Fibroblast of peridontal ligament (primary cell): Measurements from ENCODE around the gene ZBED4.

Experiments
- DNase-seq: peaks from one replicate; pipeline ENCODE4 v3.0.0-alpha.2; 2010; ENCODE audit errors: extremely low read depth

The ZBED4 gene

DNA sequence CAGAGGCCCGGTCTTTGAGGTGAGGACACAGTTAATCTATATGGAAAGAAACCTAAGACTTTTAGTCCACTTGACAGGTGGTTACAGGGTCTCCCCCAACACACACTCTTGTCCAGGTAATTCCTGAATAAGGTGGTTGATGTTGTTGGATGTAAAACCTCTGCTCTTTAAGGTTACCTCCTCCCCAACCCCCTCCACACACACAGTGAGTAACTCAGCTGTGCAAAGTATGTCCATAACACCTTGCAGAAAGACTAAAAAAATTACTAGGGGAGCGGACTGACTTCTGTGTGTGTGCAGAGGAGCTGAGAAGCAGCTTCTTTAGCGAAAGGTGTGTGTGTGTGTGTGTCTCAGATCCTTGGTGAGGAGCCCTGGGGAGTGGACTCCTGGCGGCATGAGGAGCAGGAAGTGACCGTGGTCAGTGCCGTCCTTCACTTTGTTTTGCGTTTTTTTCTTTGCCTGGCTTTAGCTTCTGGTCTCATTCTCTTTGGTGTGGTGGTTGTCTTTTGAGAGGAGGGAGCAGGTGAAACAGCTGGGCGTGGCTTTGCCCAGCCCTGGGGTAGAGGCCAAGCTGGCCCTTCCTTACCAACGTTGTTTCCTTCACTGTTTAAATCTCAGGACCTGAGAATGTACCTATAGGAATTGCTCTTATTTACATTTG, 1.7 kb downstream of the ZBED4 start:
- DNase-seq = no peak

GRCh38 chr22:49856343-49856742, 2.7 kb downstream of the ZBED4 start:
- DNase-seq = no peak

DNA sequence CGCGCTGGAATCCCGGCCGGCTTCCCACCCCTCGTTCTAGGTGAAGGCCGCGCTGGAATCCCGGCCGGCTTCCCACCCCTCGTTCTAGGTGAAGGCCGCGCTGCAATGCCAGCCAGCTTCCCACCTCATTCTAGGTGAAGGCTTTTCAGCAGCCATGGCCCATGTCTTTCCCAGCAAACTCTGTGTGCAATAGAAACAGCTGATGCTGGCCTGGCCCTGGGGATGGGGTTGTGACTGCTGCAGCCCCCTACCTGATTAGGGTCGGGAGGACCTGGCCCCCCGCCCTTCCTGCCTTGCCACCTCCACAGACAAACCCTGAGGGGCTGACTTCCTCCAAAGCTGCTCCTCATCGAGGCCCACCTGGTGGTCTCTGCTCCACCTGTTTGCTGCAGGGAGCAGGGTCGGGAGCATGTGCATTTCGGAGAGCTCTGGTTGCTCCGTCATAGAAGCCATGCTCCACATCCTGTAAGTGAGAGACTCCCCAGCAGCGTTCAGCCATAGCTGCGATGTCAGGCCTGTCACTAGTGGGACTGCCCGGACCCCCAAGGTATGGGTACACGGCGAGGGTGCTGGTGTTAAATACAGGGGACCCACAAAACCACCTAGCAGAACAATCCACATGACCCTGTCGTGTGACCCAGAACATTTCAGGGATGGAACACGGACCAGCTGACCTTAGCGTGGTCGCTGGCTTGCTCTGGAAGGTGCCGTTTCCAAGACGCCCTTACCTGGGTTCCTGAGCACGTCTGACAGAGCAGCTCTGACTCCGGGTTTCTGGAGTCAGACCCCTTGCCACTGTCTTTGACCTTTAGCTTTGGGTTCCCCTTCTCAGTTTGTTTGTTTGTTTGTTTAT, 3.3 kb downstream of the ZBED4 start:
- DNase-seq = no peak

- DNase-seq = no peak
These were observed 5.2 kb downstream of the ZBED4 start for GRCh38 chr22:49858827-49859226.

- no peak for DNase-seq
These were observed 8.2 kb downstream of the ZBED4 start for GRCh38 chr22:49861642-49862495.

GRCh38 chr22:49862496-49862776, 8.8 kb downstream of the ZBED4 start:
- no peak for DNase-seq

DNA sequence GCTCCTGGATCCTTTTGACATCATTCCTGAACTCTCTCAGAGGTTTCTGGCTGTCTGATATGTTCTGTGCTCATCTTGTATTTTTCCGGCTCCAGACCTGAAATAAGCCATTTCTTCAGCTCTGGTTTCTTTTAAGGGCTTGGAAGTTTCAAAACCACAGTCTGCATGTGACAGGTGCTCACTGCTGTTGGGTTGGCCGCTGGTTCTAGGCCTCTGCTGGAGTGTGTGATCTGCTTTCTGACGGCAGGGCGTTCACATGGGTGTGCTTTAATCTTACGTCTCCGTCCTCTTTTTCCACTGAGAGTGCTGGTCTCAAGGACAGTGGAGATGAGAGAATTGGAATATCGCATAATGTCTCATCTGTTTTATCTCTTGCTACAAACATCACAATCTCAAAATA, 10.3 kb downstream of the ZBED4 start:
- DNase-seq = no peak

DNA sequence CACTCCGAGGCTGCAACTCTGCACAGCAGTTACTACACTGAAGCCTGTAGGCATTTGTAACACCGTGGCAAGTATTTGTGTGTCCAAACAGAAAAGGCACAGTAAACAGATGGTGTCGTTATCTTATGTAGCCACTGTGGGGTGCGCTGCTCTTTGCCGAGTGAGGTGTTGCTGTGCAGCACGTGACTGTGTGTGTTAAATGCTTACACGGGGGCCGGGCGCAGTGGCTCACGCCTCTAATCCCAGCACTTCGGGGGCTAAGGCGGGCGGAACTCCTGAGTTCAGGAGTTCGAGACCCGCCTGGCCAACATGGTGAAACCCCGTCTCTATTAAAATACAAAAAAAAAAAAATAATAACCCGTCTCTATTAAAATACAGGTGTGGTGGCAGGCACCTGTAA, 11.5 kb downstream of the ZBED4 start:
- no peak for DNase-seq

GRCh38 chr22:49866134-49866533, 12.5 kb downstream of the ZBED4 start:
- no peak for DNase-seq

DNA sequence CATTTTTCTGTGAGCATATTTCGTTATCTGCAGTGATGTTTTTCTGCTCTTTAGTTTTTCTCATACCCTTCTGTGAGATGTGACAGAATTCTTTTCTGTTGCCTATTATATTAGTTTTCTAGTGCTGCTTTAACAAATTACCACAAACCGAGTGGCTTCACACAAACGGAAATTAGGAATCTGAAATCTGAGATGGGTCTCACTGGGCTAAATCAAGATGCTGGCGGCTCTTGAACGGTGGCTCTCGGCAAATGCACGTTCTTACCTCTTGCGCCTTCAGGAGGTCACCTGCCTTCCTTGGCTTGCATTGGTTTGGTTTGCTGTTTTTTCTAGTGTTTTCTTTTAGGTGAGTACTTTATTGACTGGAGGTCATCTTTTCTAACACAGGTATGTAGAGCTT, 13.0 kb downstream of the ZBED4 start:
- no peak for DNase-seq

DNA sequence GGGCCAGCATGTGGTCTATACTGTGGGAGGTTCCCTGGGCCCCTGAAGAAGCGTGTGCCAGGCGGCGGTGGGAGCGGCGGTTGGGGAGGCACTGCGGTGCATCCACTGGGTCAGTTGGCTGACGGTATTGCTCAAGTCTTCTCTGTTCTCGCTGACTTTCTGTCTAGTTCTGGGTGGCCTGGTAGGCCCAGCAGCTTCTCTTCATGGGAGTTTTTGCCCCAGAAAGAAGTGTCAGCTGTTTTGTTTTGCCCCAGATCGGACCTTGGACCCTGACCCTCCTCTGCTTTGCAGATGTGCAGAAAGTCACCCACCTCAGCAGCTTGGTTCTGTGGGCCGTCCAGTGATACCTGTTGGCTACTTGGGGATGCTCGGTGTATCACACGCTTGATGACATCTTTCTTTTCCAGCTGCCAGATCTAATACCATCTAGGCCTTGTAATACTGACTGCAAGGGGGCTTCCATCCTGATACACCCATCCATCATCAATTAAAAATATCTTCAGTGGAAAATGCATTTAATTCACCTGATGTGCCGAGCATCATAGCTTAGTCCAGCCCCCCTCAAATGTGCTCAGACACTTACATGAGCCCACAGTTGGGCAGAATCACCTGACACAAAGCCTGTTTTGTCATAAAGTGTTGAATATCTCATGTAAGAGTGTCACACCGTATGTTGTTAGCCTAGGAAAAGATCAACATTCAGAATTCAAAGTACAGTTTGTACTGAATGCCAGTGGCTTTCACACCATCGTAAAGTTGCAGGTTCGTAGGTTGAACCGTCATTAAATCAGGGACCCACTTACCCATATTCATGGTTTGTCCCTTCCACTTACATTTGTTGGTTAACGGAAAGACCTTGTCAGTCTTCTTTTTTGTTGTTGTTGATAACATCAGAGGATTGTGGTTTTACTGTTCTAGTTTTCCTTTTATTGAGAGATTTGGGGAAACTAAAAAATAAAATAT, 13.9 kb downstream of the ZBED4 start:
- DNase-seq = no peak

DNA sequence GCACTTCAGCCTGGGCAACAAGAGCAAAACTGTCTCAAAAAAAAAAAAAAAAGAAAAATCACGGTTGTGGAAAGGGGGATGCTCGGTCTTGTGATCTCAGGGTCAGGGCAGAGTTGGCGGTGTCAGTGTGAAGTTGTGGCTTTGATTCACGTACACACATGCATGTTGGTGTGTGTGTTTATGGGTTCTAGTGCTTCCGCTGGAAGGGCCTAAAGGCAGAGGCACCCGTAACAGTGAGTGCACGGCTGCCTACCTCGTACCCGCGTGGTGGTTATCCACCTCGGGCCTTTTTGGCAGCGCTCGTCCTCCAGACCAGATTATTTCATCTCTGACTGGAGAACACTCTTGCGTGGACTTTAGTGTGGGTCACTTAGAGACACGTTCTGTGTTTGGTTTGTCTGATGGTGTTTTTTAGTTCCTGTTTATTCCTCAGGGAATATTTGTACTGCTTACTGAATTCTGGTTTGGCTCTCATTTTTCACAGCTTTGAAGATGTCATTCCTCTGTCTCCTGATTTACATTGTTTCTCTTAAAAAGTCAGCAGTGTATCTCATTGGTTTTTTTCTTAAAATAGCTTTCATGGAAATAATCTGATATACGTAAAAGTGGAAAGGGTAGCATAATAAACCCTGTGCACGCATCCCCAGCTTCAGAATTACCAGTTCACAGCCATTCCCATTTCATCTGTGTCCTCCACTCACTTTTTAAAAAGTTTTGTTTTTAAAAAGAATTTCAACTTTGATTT, 15.6 kb downstream of the ZBED4 start:
- no peak for DNase-seq

DNA sequence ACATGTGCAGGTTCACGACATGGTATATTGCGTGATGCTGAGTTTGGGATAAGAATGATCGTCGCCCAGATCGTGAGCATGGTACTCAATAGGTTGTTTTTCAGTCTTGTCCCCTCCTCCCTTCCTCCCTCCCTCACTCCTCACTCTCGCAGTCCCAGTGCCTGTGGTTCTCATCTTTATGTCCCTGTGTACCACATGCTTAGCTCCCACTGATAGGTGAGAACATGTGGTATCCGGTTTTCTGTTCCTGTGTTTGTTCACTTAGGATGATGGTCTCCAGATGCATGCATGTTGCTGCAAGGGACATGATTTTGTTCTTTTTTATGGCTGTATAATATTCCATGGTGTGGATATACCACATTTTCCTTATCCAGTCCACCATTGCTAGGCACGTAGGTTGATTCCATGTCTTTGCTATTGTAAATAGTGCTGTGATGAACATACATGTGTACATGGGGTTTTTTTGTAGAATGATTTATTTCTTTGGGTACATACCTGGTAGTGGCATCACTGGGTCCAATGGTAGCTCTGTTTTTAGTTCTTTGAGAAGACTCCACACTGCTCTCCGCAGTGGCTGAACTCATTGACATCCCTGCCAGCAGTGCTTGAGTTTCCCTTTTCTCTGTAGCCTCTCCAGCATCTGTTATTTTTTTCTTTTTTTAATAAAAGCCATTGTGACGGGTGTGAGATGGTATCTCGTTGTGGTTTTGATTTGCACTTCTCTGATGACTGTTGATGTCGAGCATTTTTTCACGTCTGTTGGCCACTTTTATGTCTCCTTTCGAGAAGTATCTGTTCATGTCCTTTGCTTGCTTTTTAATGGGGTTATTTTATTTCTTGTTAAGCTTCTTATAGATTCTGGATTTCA, 16.4 kb downstream of the ZBED4 start:
- no peak for DNase-seq

DNA sequence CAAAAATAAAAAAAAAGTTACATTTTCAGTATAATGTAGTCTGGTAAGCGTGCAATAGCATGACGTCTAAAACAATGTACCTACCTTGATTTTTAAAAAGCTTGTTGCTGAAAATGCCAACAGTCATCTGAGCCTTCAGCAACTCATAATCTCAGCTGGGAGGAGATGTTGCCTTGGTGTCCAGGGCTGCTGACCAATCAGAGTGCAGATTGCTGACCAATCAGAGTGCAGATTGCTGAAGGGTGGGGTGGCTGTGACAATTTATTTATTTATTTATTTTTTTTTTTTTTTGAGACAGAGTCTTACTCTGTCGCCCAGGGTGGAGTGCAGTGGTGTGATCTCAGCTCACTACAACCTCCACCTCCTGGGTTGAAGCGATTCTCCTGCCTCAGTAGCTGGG, 17.8 kb downstream of the ZBED4 start:
- no peak for DNase-seq

DNA sequence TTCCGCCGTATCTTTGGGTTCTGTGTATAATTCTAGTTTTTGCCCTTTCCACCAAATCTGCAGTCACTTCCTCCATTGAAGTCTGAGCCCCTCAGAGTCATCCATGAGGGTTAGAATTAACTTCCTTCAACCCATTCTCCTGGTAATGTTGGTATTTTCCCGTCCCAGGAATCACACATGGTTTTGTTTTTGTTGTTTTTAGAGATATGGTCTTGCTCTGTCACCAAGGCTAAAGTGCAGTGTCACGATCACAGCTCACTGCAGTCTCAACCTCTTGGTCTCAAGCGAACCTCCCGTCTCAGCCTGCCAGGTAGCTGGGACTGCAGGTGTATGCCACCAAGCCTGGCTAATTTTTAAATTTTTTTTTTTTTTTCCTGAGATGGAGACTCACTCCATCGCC, 18.7 kb downstream of the ZBED4 start:
- no peak for DNase-seq

DNA sequence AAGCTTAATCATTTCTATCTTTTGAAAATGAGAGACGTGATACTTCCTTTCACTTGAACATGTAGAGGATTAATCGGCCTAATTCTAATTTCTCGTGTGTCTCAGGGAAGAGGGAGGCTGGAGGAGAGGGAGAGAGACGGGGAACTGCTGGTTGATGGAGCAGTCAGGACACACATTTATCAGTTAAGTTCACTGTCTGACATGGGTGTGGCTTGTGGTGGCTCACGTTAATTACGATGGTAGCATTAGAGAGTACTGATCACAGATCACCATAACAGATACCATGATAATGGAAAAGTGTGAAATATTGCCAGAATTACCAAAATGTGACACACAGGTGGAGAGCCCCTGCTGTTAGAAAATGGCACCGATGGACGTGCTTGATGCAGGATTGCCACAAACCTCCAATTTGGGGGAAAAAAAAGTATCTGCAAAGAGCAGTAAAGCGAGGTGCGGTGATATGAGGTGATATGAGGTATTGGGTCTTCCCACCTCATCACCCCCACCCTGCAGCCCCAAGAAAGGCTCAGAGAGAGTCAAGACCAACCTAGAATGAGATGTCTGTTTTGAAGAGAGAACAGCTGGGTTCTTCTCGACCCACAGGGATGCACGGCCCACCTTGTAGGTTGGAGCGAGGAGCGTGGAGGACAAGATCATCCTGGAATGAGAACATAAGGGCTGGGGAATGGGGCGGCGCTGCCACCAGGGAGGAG, 19.7 kb downstream of the ZBED4 start:
- no peak for DNase-seq

- DNase-seq = no peak
These were observed 24.0 kb downstream of the ZBED4 start for GRCh38 chr22:49877642-49878041.

GRCh38 chr22:49878206-49878605, 24.6 kb downstream of the ZBED4 start:
- no peak for DNase-seq

DNA sequence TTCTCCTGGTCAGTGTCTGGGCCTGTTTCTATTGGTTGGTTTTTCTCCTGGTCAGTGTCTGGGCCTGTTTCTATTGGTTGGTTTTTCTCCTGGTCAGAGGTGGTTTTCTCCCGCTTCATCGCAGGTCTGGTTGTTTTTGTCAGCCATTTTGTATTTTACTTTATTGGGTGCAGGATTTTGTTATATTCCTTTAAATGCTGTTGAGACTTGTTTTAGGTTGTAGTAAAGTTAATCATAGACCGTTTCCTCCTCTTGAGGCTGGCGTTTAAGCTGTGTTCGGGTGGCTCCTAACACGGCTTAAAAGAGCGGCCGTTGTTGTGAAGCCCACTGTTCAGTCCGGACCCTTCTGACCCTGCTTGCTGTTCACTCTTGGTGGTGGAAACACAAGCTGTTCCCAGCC, 26.2 kb downstream of the ZBED4 start:
- DNase-seq = no peak
